ENCODE results near the gene MATN4. TPM values are rescaled to one million over a fixed set of nuclear protein-coding genes. Genes with fewer than 3 reads are reported as not detected.

The MATN4 gene
- total and polyA plus RNA-seq, 10 donors = 0.19 to 0.52 TPM; not detected in 8

- no peak overlapping the region for H3K4me3 ChIP-seq
- 20 to 26% (median 23%) methylated on average over 8 of the region's 8 CpGs for WGBS, 5 donors
- no peak overlapping the region for H3K27ac ChIP-seq
- peaks cover 7 to 34% (median 26%) of the 10 kb centered on the region in 6 donors for H3K4me1 ChIP-seq
- intact Hi-C loops (cut with DNase I; ENCODE audit: low total_unique reads) = no loop called here
- H3K27me3 ChIP-seq (replicated peaks in 1 of 7) = peaks cover 0 to 45% (median 10%) of the 10 kb centered on the region in 7 donors
- H3K9me3 ChIP-seq = no peaks in the 10 kb centered on the region
- no peaks in the 10 kb centered on the region for H3K36me3 ChIP-seq
- TF ChIP-seq CTCF (IDR thresholded peaks at IDR 0.05 in 8 of 11, conservative IDR thresholded peaks at IDR 0.05 in 3 of 11) (peak; percentile 61 to 92 (median 75)), POLR2AphosphoS5 (IDR thresholded peaks at IDR 0.05) (no peak)
- DNase-seq = peak; percentile 89
These were observed 17.3 kb downstream of the MATN4 start for GRCh38 chr20:45290677-45291355.

- intact Hi-C loops (cut with DNase I; ENCODE audit: low total_unique reads) = no loop called here
- Histone ChIP-seq H3K4me1 (peaks cover 7 to 34% (median 26%) of the 10 kb centered on the region in 6 donors), H3K27ac (no peak overlapping the region), H3K36me3 (no peaks in the 10 kb centered on the region), H3K9me3 (no peaks in the 10 kb centered on the region), H3K27me3 (replicated peaks in 1 of 7) (peaks cover 0 to 38% (median 10%) of the 10 kb centered on the region in 7 donors), H3K4me3 (no peak overlapping the region)
- WGBS, 5 donors = 73 to 82% (median 79%) methylated on average over 13 of the region's 13 CpGs
- TF ChIP-seq CTCF (IDR thresholded peaks at IDR 0.05 in 8 of 11, conservative IDR thresholded peaks at IDR 0.05 in 3 of 11) (no peak), POLR2AphosphoS5 (IDR thresholded peaks at IDR 0.05) (no peak), POLR2A (IDR thresholded peaks at IDR 0.05) (no peak)
- DNase-seq = no peak
These were observed 18.0 kb downstream of the MATN4 start for GRCh38 chr20:45289942-45290676.

GRCh38 chr20:45288860-45289259 is 19.2 kb downstream of the MATN4 start:
- no peaks in the 10 kb centered on the region for H3K36me3 ChIP-seq
- WGBS, 5 donors = 73 to 91% (median 88%) methylated on average over 5 of the region's 5 CpGs
- peaks cover 0 to 26% (median 8%) of the 10 kb centered on the region in 7 donors for H3K27me3 ChIP-seq (replicated peaks in 1 of 7)
- no peak overlapping the region for H3K27ac ChIP-seq
- TF ChIP-seq POLR2AphosphoS5 (IDR thresholded peaks at IDR 0.05) (no peak), CTCF (IDR thresholded peaks at IDR 0.05 in 8 of 11, conservative IDR thresholded peaks at IDR 0.05 in 3 of 11) (no peak), POLR2A (IDR thresholded peaks at IDR 0.05) (no peak)
- no peak for DNase-seq
- H3K4me1 ChIP-seq = peaks cover 6 to 29% (median 22%) of the 10 kb centered on the region in 6 donors
- H3K9me3 ChIP-seq = no peaks in the 10 kb centered on the region
- no peak overlapping the region for H3K4me3 ChIP-seq
- intact Hi-C loops (cut with DNase I; ENCODE audit: low total_unique reads) = no loop called here

- H3K36me3 ChIP-seq = no peaks in the 10 kb centered on the region
- H3K27me3 ChIP-seq (replicated peaks in 1 of 7) = peaks cover 0 to 26% (median 6%) of the 10 kb centered on the region in 7 donors
- WGBS, 5 donors = 73 to 87% (median 82%) methylated on average over 4 of the region's 4 CpGs
- intact Hi-C loops (cut with DNase I; ENCODE audit: low total_unique reads) = no loop called here
- no peak for DNase-seq
- H3K9me3 ChIP-seq = no peaks in the 10 kb centered on the region
- TF ChIP-seq POLR2AphosphoS5 (IDR thresholded peaks at IDR 0.05) (no peak), POLR2A (IDR thresholded peaks at IDR 0.05) (no peak), CTCF (IDR thresholded peaks at IDR 0.05 in 8 of 11, conservative IDR thresholded peaks at IDR 0.05 in 3 of 11) (no peak)
- no peak overlapping the region for H3K4me3 ChIP-seq
- H3K27ac ChIP-seq = no peak overlapping the region
- H3K4me1 ChIP-seq = peaks cover 3 to 25% (median 17%) of the 10 kb centered on the region in 6 donors
These were observed 19.7 kb downstream of the MATN4 start for GRCh38 chr20:45288376-45288775.

All from spleen (tissue), 11 donors.